ENCODE results near the gene ABCC8. TPM values are rescaled to one million over a fixed set of nuclear protein-coding genes. Genes with fewer than 3 reads are reported as not detected.

Gene ABCC8
- polyA plus RNA-seq, 4 donors = 0.81 to 11.2 (median 3.6) TPM

DNA sequence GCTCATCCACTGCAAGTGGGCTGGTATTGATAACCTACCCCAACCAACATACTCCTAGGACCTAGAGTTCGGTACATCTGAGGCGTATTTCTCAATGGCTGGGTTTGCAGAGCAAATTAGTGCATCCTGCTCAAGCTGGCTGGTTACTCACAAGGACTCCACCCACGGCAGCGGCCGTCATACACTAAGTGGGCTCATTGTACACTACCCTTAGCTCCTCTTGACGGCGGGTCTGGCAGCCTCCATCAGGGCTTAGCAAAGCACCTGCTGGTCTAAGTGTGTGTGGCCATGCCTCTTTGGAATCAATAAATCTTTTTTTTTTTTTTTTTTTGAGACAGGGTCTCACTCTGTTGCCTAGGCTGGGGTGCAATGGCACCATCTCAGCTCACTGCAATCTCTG, 68.0 kb downstream of the ABCC8 start:
- no peak for FAIRE-seq
- H3K9me3 ChIP-seq (ENCODE audit: control insufficient read depth in 2 of 2, insufficient read depth in 1 of 2, low read depth in 1 of 2, low read length in 1 of 2) = no peaks in the 10 kb centered on the region
- no peak overlapping the region for H3K4me3 ChIP-seq (ENCODE audit: low read depth in 1 of 3, low read length in 3 of 3)
- DNase-seq = no peak
- H3K36me3 ChIP-seq (ENCODE audit: control insufficient read depth in 3 of 3, insufficient read depth in 2 of 3, low read depth in 1 of 3, low read length in 3 of 3) = peaks cover 0 to 3% (median 0%) of the 10 kb centered on the region in 3 donors
- WGBS, 3 donors = 91 to 94% (median 93%) methylated on average over 7 of the region's 7 CpGs
- peaks cover 0 to 12% (median 0%) of the 10 kb centered on the region in 3 donors for H3K4me1 ChIP-seq (ENCODE audit: control insufficient read depth in 3 of 3, insufficient read depth in 2 of 3, low read depth in 1 of 3, low read length in 2 of 3)
- H3K27ac ChIP-seq (ENCODE audit: low read depth in 1 of 3, low read length in 2 of 3) = no peak overlapping the region
- no peaks in the 10 kb centered on the region for H3K27me3 ChIP-seq (ENCODE audit: control insufficient read depth in 3 of 3, insufficient read depth in 3 of 3, low read length in 3 of 3)

DNA sequence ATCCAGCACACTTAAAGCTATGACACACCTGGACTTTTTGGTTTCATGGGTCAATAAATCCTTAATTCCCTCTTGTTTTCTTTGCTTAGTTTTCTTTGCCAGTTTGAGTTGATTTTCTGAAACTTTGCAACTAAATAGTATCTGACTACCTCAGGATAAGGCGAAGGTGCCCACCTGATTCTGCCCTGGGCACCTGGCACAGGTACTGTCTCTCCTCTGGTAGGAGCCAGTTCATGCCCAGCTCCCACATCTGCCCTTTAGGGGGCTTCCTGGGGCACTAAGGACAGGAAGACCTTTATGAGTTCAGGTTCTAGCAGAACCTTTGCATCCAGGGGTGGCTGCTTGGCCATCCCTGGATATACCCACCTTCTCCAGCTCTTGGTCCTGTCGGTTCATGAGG, 68.6 kb downstream of the ABCC8 start:
- WGBS, 3 donors = 85 to 96% (median 88%) methylated on average over 2 of the region's 2 CpGs
- Histone ChIP-seq H3K27ac (ENCODE audit: low read depth in 1 of 3, low read length in 2 of 3) (no peak overlapping the region), H3K36me3 (ENCODE audit: control insufficient read depth in 3 of 3, insufficient read depth in 2 of 3, low read depth in 1 of 3, low read length in 3 of 3) (peaks cover 0 to 3% (median 0%) of the 10 kb centered on the region in 3 donors), H3K27me3 (ENCODE audit: control insufficient read depth in 3 of 3, insufficient read depth in 3 of 3, low read length in 3 of 3) (no peaks in the 10 kb centered on the region), H3K9me3 (ENCODE audit: control insufficient read depth in 2 of 2, insufficient read depth in 1 of 2, low read depth in 1 of 2, low read length in 1 of 2) (no peaks in the 10 kb centered on the region), H3K4me1 (ENCODE audit: control insufficient read depth in 3 of 3, insufficient read depth in 2 of 3, low read depth in 1 of 3, low read length in 2 of 3) (peaks cover 0 to 12% (median 0%) of the 10 kb centered on the region in 3 donors), H3K4me3 (ENCODE audit: low read depth in 1 of 3, low read length in 3 of 3) (no peak overlapping the region)
- DNase-seq (no peak), FAIRE-seq (no peak)

DNA sequence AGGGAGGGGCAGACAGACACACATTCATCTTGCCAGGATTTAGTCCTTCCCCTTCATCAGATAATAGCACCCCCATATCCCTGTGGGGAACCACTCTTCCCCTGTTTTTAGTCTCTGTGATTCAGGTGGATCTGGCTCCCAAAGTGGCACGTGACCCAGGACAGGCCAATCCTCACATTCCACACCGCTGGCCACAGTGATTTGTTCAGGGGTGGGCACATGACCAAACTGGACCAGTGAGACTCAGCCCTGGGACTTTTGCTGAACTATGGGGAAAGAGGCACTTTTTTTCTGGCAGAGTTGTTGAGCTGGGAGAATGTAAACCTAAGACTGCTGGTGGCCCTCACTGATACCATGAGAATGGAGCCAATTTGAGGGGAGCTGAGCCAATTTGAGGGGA, 69.1 kb downstream of the ABCC8 start:
- H3K4me1 ChIP-seq (ENCODE audit: control insufficient read depth in 3 of 3, insufficient read depth in 2 of 3, low read depth in 1 of 3, low read length in 2 of 3) = peaks cover 0 to 12% (median 0%) of the 10 kb centered on the region in 3 donors
- H3K27me3 ChIP-seq (ENCODE audit: control insufficient read depth in 3 of 3, insufficient read depth in 3 of 3, low read length in 3 of 3) = no peaks in the 10 kb centered on the region
- FAIRE-seq (no peak), DNase-seq (no peak)
- WGBS, 3 donors = 71 to 92% (median 83%) methylated on average over 2 of the region's 2 CpGs
- no peak overlapping the region for H3K27ac ChIP-seq (ENCODE audit: low read depth in 1 of 3, low read length in 2 of 3)
- H3K9me3 ChIP-seq (ENCODE audit: control insufficient read depth in 2 of 2, insufficient read depth in 1 of 2, low read depth in 1 of 2, low read length in 1 of 2) = no peaks in the 10 kb centered on the region
- H3K36me3 ChIP-seq (ENCODE audit: control insufficient read depth in 3 of 3, insufficient read depth in 2 of 3, low read depth in 1 of 3, low read length in 3 of 3) = peaks cover 0 to 3% (median 0%) of the 10 kb centered on the region in 3 donors
- H3K4me3 ChIP-seq (ENCODE audit: low read depth in 1 of 3, low read length in 3 of 3) = no peak overlapping the region

DNA sequence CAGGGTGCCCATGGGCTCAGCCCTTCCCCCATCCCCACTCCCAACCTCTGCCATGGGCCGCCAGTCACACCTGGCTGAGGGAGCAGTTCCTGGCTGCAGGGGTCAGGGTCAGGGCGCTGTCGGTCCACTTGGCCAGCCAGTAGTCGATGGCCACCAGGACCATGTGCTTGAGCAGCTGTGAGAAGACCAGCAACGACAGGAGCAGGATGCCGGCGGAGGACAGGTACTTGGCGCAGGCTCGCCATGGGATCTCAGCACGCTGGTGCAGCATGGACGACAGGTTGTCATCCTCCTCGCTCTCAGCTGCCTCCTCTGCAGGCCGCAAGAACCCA, 69.9 kb downstream of the ABCC8 start:
- Histone ChIP-seq H3K27ac (ENCODE audit: low read depth in 1 of 3, low read length in 2 of 3) (no peak overlapping the region), H3K36me3 (ENCODE audit: control insufficient read depth in 3 of 3, insufficient read depth in 2 of 3, low read depth in 1 of 3, low read length in 3 of 3) (peaks cover 0 to 3% (median 0%) of the 10 kb centered on the region in 3 donors), H3K4me1 (ENCODE audit: control insufficient read depth in 3 of 3, insufficient read depth in 2 of 3, low read depth in 1 of 3, low read length in 2 of 3) (peaks cover 0 to 12% (median 0%) of the 10 kb centered on the region in 3 donors), H3K27me3 (ENCODE audit: control insufficient read depth in 3 of 3, insufficient read depth in 3 of 3, low read length in 3 of 3) (no peaks in the 10 kb centered on the region), H3K9me3 (ENCODE audit: control insufficient read depth in 2 of 2, insufficient read depth in 1 of 2, low read depth in 1 of 2, low read length in 1 of 2) (no peaks in the 10 kb centered on the region), H3K4me3 (ENCODE audit: low read depth in 1 of 3, low read length in 3 of 3) (no peak overlapping the region)
- no peak for DNase-seq
- WGBS, 3 donors = 95 to 97% (median 95%) methylated on average over 13 of the region's 13 CpGs
- FAIRE-seq = no peak

DNA sequence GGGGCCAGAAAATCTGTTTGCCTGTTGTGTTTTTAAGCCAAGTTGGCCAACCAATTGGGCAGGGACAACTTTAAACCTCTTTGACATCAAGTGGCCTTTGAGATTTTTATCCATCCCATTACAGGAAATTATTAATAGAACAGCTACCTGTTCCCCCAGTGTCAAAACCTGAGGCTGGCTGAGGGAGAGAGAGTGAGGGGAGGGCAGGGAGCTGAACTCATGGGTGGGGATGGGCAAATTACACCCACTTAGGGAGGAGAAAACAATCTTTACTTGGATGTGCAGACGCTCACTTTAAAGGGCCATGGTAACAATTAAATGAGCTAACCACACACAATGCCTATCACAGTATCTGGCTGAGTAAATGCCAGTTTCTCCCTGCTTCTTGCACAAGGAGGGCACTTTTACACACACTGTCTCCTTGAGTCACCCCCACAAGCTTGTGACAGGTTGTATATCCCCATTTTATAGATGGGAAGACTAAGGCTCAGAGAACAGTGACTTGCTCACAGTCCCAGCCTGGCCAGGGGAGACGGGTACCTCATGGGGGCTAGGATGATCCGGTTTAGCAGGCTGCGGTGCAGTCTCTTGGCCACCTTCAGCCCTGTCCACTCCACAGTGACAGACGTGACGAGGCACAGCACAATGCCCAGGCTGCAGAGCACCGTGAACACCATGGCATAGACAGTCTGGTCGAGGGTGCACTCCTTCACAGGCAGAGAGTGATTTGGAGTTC, 70.4 kb downstream of the ABCC8 start:
- Histone ChIP-seq H3K27me3 (ENCODE audit: control insufficient read depth in 3 of 3, insufficient read depth in 3 of 3, low read length in 3 of 3) (no peaks in the 10 kb centered on the region), H3K9me3 (ENCODE audit: control insufficient read depth in 2 of 2, insufficient read depth in 1 of 2, low read depth in 1 of 2, low read length in 1 of 2) (no peaks in the 10 kb centered on the region), H3K27ac (ENCODE audit: low read depth in 1 of 3, low read length in 2 of 3) (peak overlapping the region in 2 of 3 donors; percentile 13 to 71), H3K4me3 (ENCODE audit: low read depth in 1 of 3, low read length in 3 of 3) (no peak overlapping the region), H3K4me1 (ENCODE audit: control insufficient read depth in 3 of 3, insufficient read depth in 2 of 3, low read depth in 1 of 3, low read length in 2 of 3) (peaks cover 0 to 17% (median 0%) of the 10 kb centered on the region in 3 donors), H3K36me3 (ENCODE audit: control insufficient read depth in 3 of 3, insufficient read depth in 2 of 3, low read depth in 1 of 3, low read length in 3 of 3) (peaks cover 0 to 3% (median 0%) of the 10 kb centered on the region in 3 donors)
- DNase-seq (no peak), FAIRE-seq (no peak)
- WGBS, 3 donors = 84 to 88% (median 85%) methylated on average over 8 of the region's 8 CpGs

DNA sequence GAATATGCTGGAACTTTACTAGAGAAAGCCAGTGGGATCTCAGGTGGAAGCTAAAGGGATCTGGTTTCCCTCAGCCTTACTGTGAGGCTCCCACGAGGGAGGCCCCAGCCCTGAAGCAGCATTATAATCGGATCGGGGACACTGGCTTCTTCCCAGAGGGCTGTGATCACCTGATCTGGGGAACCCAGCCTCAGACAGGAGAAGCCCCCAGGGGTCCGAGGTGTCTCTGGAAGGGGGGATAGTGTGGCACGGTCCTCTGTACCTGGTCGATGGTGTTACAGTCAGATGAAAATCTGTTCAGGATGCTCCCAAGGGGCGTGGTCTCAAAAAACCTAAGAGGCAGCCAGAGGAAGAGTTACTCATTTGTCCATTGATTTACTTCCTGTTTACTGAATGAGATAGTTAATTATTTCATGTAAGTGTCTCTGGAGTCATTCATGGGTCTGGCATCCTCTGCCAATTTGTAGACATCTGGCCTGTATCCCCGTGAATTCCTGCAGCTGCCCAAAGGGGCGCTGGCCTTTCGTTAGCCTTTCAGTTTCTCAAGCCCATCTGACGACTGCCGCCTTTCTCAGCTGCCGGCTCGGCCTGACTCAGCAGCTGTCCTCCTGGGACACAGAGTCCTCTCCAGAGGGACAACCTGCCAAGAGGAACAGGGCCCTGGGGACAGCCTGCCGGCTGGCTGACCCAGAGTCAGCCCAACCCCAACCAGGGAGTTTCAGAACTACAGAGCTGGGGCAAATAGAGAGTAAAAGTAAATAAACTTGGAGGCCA, 71.2 kb downstream of the ABCC8 start:
- no peak for FAIRE-seq
- WGBS, 3 donors = 36 to 58% (median 50%) methylated on average over 15 of the region's 15 CpGs

DNA sequence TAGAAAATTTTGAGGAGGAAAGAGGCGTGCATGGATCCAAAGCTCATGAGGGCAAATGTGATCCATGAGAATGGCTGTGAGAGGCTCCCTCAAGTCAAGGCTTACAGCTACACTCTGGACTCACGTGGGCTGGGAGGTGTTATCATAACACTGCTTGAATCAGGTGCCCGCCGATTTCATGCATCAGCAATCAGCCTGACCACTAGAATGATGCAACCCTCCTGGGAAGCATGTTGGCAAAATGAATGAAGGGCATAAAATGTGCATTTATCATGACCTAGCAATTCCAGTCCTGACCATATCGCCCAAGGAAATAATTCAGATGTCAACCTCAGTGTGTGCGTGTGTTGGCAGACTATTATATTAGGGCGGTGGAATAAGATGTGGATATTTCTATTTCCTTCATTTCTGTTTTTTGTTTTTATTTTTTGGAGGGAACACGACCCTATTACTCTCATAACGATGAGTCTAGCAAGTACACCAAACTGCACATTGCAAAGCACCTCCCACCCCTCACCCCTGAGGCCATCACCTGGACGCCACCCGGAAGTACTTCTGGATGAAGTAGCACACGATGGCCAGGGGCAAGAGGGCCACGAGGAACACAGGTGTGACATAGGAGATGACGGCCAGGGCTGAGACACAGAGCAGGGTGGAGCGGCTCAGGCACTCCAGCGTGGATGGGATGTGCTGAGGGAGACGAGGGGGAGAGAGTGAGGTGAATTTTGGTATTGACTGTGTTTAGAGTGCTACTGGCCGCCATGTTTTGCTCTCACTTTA, 72.5 kb downstream of the ABCC8 start:
- DNase-seq = no peak
- no peaks in the 10 kb centered on the region for H3K9me3 ChIP-seq (ENCODE audit: control insufficient read depth in 2 of 2, insufficient read depth in 1 of 2, low read depth in 1 of 2, low read length in 1 of 2)
- WGBS, 3 donors = 83 to 87% (median 86%) methylated on average over 18 of the region's 18 CpGs
- H3K4me3 ChIP-seq (ENCODE audit: low read depth in 1 of 3, low read length in 3 of 3) = no peak overlapping the region
- H3K4me1 ChIP-seq (ENCODE audit: control insufficient read depth in 3 of 3, insufficient read depth in 2 of 3, low read depth in 1 of 3, low read length in 2 of 3) = peaks cover 0 to 17% (median 0%) of the 10 kb centered on the region in 3 donors
- no peak for FAIRE-seq
- H3K27me3 ChIP-seq (ENCODE audit: control insufficient read depth in 3 of 3, insufficient read depth in 3 of 3, low read length in 3 of 3) = no peaks in the 10 kb centered on the region
- H3K36me3 ChIP-seq (ENCODE audit: control insufficient read depth in 3 of 3, insufficient read depth in 2 of 3, low read depth in 1 of 3, low read length in 3 of 3) = no peaks in the 10 kb centered on the region
- H3K27ac ChIP-seq (ENCODE audit: low read depth in 1 of 3, low read length in 2 of 3) = no peak overlapping the region

More for the DNA sequence above, 71.2 kb downstream of the ABCC8 start:
- H3K4me1 ChIP-seq (ENCODE audit: control insufficient read depth in 3 of 3, insufficient read depth in 2 of 3, low read depth in 1 of 3, low read length in 2 of 3) = peaks cover 0 to 17% (median 0%) of the 10 kb centered on the region in 3 donors
- H3K27ac ChIP-seq (ENCODE audit: low read depth in 1 of 3, low read length in 2 of 3) = peak overlapping the region in 2 of 3 donors; percentile 13 to 76
- DNase-seq = peak; percentile 55 to 70
- no peaks in the 10 kb centered on the region for H3K9me3 ChIP-seq (ENCODE audit: control insufficient read depth in 2 of 2, insufficient read depth in 1 of 2, low read depth in 1 of 2, low read length in 1 of 2)
- peaks cover 0 to 3% (median 0%) of the 10 kb centered on the region in 3 donors for H3K36me3 ChIP-seq (ENCODE audit: control insufficient read depth in 3 of 3, insufficient read depth in 2 of 3, low read depth in 1 of 3, low read length in 3 of 3)
- H3K27me3 ChIP-seq (ENCODE audit: control insufficient read depth in 3 of 3, insufficient read depth in 3 of 3, low read length in 3 of 3) = no peaks in the 10 kb centered on the region
- H3K4me3 ChIP-seq (ENCODE audit: low read depth in 1 of 3, low read length in 3 of 3) = no peak overlapping the region

DNA sequence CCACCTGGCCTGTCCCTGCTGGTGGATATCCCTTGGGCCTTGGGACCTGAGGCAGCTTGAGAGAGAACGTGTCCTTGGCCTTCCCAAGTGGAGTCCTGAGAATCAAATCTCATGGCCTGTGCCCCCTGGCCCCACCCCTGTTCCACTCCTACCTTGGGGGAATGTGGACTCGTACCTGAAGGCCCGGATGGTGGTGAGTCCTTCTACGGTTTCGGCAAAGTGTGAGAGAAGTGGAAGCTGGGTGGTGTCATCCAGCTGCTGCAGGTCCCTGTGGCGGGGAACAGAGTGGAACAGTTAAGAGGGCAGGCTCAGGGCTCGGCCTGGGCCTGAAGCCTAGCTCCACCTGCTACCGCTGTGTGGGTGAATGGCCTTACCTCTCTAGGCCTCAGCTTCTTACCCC, 74.2 kb downstream of the ABCC8 start:
- Histone ChIP-seq H3K4me1 (ENCODE audit: control insufficient read depth in 3 of 3, insufficient read depth in 2 of 3, low read depth in 1 of 3, low read length in 2 of 3) (peaks cover 0 to 17% (median 0%) of the 10 kb centered on the region in 3 donors), H3K27ac (ENCODE audit: low read depth in 1 of 3, low read length in 2 of 3) (no peak overlapping the region), H3K4me3 (ENCODE audit: low read depth in 1 of 3, low read length in 3 of 3) (no peak overlapping the region), H3K36me3 (ENCODE audit: control insufficient read depth in 3 of 3, insufficient read depth in 2 of 3, low read depth in 1 of 3, low read length in 3 of 3) (no peaks in the 10 kb centered on the region), H3K27me3 (ENCODE audit: control insufficient read depth in 3 of 3, insufficient read depth in 3 of 3, low read length in 3 of 3) (no peaks in the 10 kb centered on the region), H3K9me3 (ENCODE audit: control insufficient read depth in 2 of 2, insufficient read depth in 1 of 2, low read depth in 1 of 2, low read length in 1 of 2) (no peaks in the 10 kb centered on the region)
- FAIRE-seq = no peak
- WGBS, 3 donors = 88 to 94% (median 92%) methylated on average over 8 of the region's 8 CpGs
- DNase-seq = no peak

Data from small intestine (tissue), 7 donors.